Measurements from ENCODE around the gene SPDYE2.
"Not testable (repeated sequence)": the region's sequence is repeated elsewhere in the genome, so short reads cannot be mapped to it uniquely, and the experiment has no call there.

- not testable (repeated sequence) for TF ChIP-seq CTCF (tag by site-specific recombination; IDR thresholded peaks at IDR 0.05); REST (tag by site-specific recombination; IDR thresholded peaks at IDR 0.05); ZNF112 (tag by site-specific recombination; IDR thresholded peaks at IDR 0.05); ZNF549 (tag by site-specific recombination; IDR thresholded peaks at IDR 0.05); ZNF777 (tag by site-specific recombination; IDR thresholded peaks at IDR 0.05; ENCODE audit: borderline replicate concordance); ZNF146 (tag by site-specific recombination; IDR thresholded peaks at IDR 0.05); IKZF3 (tag by site-specific recombination; IDR thresholded peaks at IDR 0.05)
Observed at GRCh38 chr7:102520797-102521196, 30.2 kb upstream of the SPDYE2 start.
